Karpas-422 (cell line): ENCODE results near the gene MACROD2. TPM values are rescaled to one million over a fixed set of nuclear protein-coding genes. Genes with fewer than 3 reads are reported as not detected.

Experiments
- DNase-seq: peaks from one replicate; pipeline ENCODE4 v3.0.0-alpha.2; 2015
- H2AFZ ChIP-seq: fragments of 200-600 bp; sonication (generic); 2 replicates; pipeline ENCODE4 v1.6.1; 2014; ENCODE audit warnings: antibody characterized with exemption, low read length, mixed read lengths
- H3K27ac ChIP-seq: fragments of 200-600 bp; sonication (generic); 2 replicates; pipeline ENCODE4 v1.5.1; 2014; ENCODE audit warnings: mild to moderate bottlenecking, low read length, moderate library complexity
- H3K27me3 ChIP-seq: fragments of 200-600 bp; sonication (generic); 2 replicates; pipeline ENCODE4 v1.6.1; 2014; ENCODE audit warnings: low read length, mixed read lengths
- H3K36me3 ChIP-seq: fragments of 200-600 bp; sonication (generic); 2 replicates; pipeline ENCODE4 v1.6.1; 2014; ENCODE audit warnings: low read length, mixed read lengths; ENCODE audit not compliant: insufficient read depth
- H3K4me1 ChIP-seq: fragments of 200-600 bp; sonication (generic); 2 replicates; pipeline ENCODE4 v1.6.1; 2014; ENCODE audit warnings: mild to moderate bottlenecking, low read length, mixed read lengths
- H3K4me2 ChIP-seq: fragments of 200-600 bp; sonication (generic); 2 replicates; pipeline ENCODE4 v1.6.1; 2014; ENCODE audit warnings: low read length, low read depth, mild to moderate bottlenecking; ENCODE audit not compliant: poor library complexity, severe bottlenecking
- H3K4me3 ChIP-seq: fragments of 200-600 bp; sonication (generic); 2 replicates; pipeline ENCODE4 v1.5.1; 2014; ENCODE audit warnings: mild to moderate bottlenecking, antibody characterized with exemption, low read length, mixed read lengths
- H3K79me2 ChIP-seq: fragments of 200-600 bp; sonication (generic); 2 replicates; pipeline ENCODE4 v1.6.1; 2014; ENCODE audit warnings: mild to moderate bottlenecking, low read length, mixed read lengths
- H3K9ac ChIP-seq: fragments of 200-600 bp; sonication (generic); 2 replicates; pipeline ENCODE4 v1.6.0; 2014; ENCODE audit warnings: low read length
- H3K9me2 ChIP-seq: fragments of 200-600 bp; sonication (generic), shearing (Covaris generic); replicated peaks from 2 replicates; pipeline ENCODE4 v1.6.0; 2014; ENCODE audit warnings: mild to moderate bottlenecking, low read length, moderate library complexity; ENCODE audit not compliant: insufficient read depth
- H3K9me3 ChIP-seq: fragments of 300-700, 200-600 bp; sonication (generic); 2 replicates; pipeline ENCODE4 v1.6.1; 2014; ENCODE audit warnings: low read length, mixed read lengths
- H4K20me1 ChIP-seq: fragments of 200-600 bp; sonication (generic); 2 replicates; pipeline ENCODE4 v1.6.1; 2014; ENCODE audit warnings: mild to moderate bottlenecking, antibody characterized with exemption, low read length, low read depth; ENCODE audit not compliant: insufficient read depth
- total RNA-seq: library from RNA; depleted of rRNA; stranded (reverse); fragments of >200 nt; shearing (Covaris generic); gene quantifications from 2 replicates; pipeline ENCODE4 v1.2.3, GENCODE V29; 2014; ENCODE audit warnings: low replicate concordance

The MACROD2 gene
- total RNA-seq, 1 experiment from 2014 or later, result 0.15 TPM

GRCh38 chr20:14991023-14991422 is 995.7 kb downstream of the MACROD2 start:
- Histone ChIP-seq H3K4me2 (no peak overlapping the region), H3K4me3 (no peak overlapping the region), H3K4me1 (no peaks in the 10 kb centered on the region), H3K27ac (no peak overlapping the region), H3K9me3 (no peaks in the 10 kb centered on the region), H4K20me1 (no peaks in the 10 kb centered on the region), H3K27me3 (no peaks in the 10 kb centered on the region), H3K9ac (no peak overlapping the region), H3K36me3 (no peaks in the 10 kb centered on the region), H3K79me2 (no peaks in the 10 kb centered on the region), H3K9me2 (no peaks in the 10 kb centered on the region), H2AFZ (no peak overlapping the region)
- DNase-seq, result no peak

- no peak overlapping the region for H3K27ac ChIP-seq
- H4K20me1 ChIP-seq, result no peaks in the 10 kb centered on the region
- no peak overlapping the region for H3K4me2 ChIP-seq
- no peak overlapping the region for H3K4me3 ChIP-seq
- no peak overlapping the region for H2AFZ ChIP-seq
- no peaks in the 10 kb centered on the region for H3K79me2 ChIP-seq
- H3K9me2 ChIP-seq, result no peaks in the 10 kb centered on the region
- DNase-seq, result no peak
- no peaks in the 10 kb centered on the region for H3K4me1 ChIP-seq
- H3K9me3 ChIP-seq, result no peaks in the 10 kb centered on the region
- H3K36me3 ChIP-seq, result no peaks in the 10 kb centered on the region
- H3K9ac ChIP-seq, result no peak overlapping the region
- no peaks in the 10 kb centered on the region for H3K27me3 ChIP-seq
Observed at GRCh38 chr20:14992153-14992552, 996.8 kb downstream of the MACROD2 start.

- Histone ChIP-seq H3K27me3 (no peaks in the 10 kb centered on the region), H2AFZ (no peak overlapping the region), H4K20me1 (no peaks in the 10 kb centered on the region), H3K36me3 (no peaks in the 10 kb centered on the region), H3K9ac (no peak overlapping the region), H3K79me2 (no peaks in the 10 kb centered on the region), H3K4me1 (no peaks in the 10 kb centered on the region), H3K9me3 (no peaks in the 10 kb centered on the region), H3K9me2 (no peaks in the 10 kb centered on the region), H3K4me2 (no peak overlapping the region), H3K4me3 (no peak overlapping the region), H3K27ac (no peak overlapping the region)
- DNase-seq, result no peak
Observed at GRCh38 chr20:14992961-14993360, 997.6 kb downstream of the MACROD2 start.

GRCh38 chr20:14996883-14997672 is 1001.8 kb downstream of the MACROD2 start:
- Histone ChIP-seq H2AFZ (no peak overlapping the region), H3K79me2 (no peaks in the 10 kb centered on the region), H3K9me2 (no peaks in the 10 kb centered on the region), H4K20me1 (no peaks in the 10 kb centered on the region), H3K27me3 (no peaks in the 10 kb centered on the region), H3K36me3 (no peaks in the 10 kb centered on the region), H3K4me2 (no peak overlapping the region), H3K4me1 (no peaks in the 10 kb centered on the region), H3K4me3 (no peak overlapping the region), H3K27ac (no peak overlapping the region), H3K9ac (no peak overlapping the region), H3K9me3 (no peaks in the 10 kb centered on the region)
- no peak for DNase-seq

- H3K79me2 ChIP-seq, result no peaks in the 10 kb centered on the region
- no peaks in the 10 kb centered on the region for H3K9me2 ChIP-seq
- H3K27ac ChIP-seq, result no peak overlapping the region
- no peaks in the 10 kb centered on the region for H3K4me1 ChIP-seq
- no peaks in the 10 kb centered on the region for H3K36me3 ChIP-seq
- no peak overlapping the region for H3K4me2 ChIP-seq
- no peaks in the 10 kb centered on the region for H3K27me3 ChIP-seq
- no peak for DNase-seq
- no peak overlapping the region for H3K9ac ChIP-seq
- no peak overlapping the region for H2AFZ ChIP-seq
- no peak overlapping the region for H3K4me3 ChIP-seq
- no peaks in the 10 kb centered on the region for H4K20me1 ChIP-seq
- no peaks in the 10 kb centered on the region for H3K9me3 ChIP-seq
Observed at GRCh38 chr20:14997791-14998190, 1002.5 kb downstream of the MACROD2 start.

GRCh38 chr20:15005300-15005986 is 1010.1 kb downstream of the MACROD2 start:
- Histone ChIP-seq H3K27me3 (no peaks in the 10 kb centered on the region), H3K9me3 (no peaks in the 10 kb centered on the region), H3K27ac (no peak overlapping the region), H4K20me1 (no peaks in the 10 kb centered on the region), H3K79me2 (no peaks in the 10 kb centered on the region), H3K9me2 (no peaks in the 10 kb centered on the region), H2AFZ (no peak overlapping the region), H3K4me3 (no peak overlapping the region), H3K4me1 (no peaks in the 10 kb centered on the region), H3K36me3 (no peaks in the 10 kb centered on the region), H3K4me2 (no peak overlapping the region), H3K9ac (no peak overlapping the region)
- DNase-seq, result no peak

- Histone ChIP-seq H3K9me2 (no peaks in the 10 kb centered on the region; the same call in 1 of the 2 replicates), H2AFZ (no peak overlapping the region), H3K4me2 (no peak overlapping the region), H3K79me2 (no peaks in the 10 kb centered on the region), H3K9me3 (no peaks in the 10 kb centered on the region), H4K20me1 (no peaks in the 10 kb centered on the region), H3K27me3 (no peaks in the 10 kb centered on the region), H3K36me3 (no peaks in the 10 kb centered on the region), H3K27ac (no peak overlapping the region), H3K4me1 (no peaks in the 10 kb centered on the region), H3K4me3 (no peak overlapping the region), H3K9ac (no peak overlapping the region)
- DNase-seq, result no peak
Observed at GRCh38 chr20:15011631-15012030, 1016.3 kb downstream of the MACROD2 start.

- DNase-seq, result no peak
- Histone ChIP-seq H3K27ac (no peak overlapping the region), H3K9me2 (no peaks in the 10 kb centered on the region; the same call in 1 of the 2 replicates)
Observed at GRCh38 chr20:15012566-15012965, 1017.2 kb downstream of the MACROD2 start.

More at GRCh38 chr20:15012566-15012965, 1017.2 kb downstream of the MACROD2 start:
- no peak overlapping the region for H3K4me3 ChIP-seq
- H3K9me3 ChIP-seq, result no peaks in the 10 kb centered on the region
- H3K4me2 ChIP-seq, result no peak overlapping the region
- no peaks in the 10 kb centered on the region for H4K20me1 ChIP-seq
- H3K27me3 ChIP-seq, result no peaks in the 10 kb centered on the region
- no peaks in the 10 kb centered on the region for H3K36me3 ChIP-seq
- H3K4me1 ChIP-seq, result no peaks in the 10 kb centered on the region
- H3K79me2 ChIP-seq, result no peaks in the 10 kb centered on the region
- no peak overlapping the region for H3K9ac ChIP-seq
- no peak overlapping the region for H2AFZ ChIP-seq
